GM21360 (cell line): ENCODE results near the gene VAV2.
A peak's percentile ranks its signal among the peaks of the same experiment; 100 is the strongest.

ENCODE experiments used
- ATAC-seq: cut with Tn5 transposase; IDR thresholded peaks from one replicate; pipeline ENCODE4 v1.9.1; 2021; ENCODE audit warnings: mild to moderate bottlenecking, moderate library complexity; ENCODE audit not compliant: unreplicated experiment

VAV2 gene, protein sequence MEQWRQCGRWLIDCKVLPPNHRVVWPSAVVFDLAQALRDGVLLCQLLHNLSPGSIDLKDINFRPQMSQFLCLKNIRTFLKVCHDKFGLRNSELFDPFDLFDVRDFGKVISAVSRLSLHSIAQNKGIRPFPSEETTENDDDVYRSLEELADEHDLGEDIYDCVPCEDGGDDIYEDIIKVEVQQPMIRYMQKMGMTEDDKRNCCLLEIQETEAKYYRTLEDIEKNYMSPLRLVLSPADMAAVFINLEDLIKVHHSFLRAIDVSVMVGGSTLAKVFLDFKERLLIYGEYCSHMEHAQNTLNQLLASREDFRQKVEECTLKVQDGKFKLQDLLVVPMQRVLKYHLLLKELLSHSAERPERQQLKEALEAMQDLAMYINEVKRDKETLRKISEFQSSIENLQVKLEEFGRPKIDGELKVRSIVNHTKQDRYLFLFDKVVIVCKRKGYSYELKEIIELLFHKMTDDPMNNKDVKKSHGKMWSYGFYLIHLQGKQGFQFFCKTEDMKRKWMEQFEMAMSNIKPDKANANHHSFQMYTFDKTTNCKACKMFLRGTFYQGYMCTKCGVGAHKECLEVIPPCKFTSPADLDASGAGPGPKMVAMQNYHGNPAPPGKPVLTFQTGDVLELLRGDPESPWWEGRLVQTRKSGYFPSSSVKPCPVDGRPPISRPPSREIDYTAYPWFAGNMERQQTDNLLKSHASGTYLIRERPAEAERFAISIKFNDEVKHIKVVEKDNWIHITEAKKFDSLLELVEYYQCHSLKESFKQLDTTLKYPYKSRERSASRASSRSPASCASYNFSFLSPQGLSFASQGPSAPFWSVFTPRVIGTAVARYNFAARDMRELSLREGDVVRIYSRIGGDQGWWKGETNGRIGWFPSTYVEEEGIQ

GRCh38 chr9:133991964-133992779 is at the start of gene VAV2:
TSS of gene VAV2 (minus strand) at chr9:133992324. CDS start at chr9:133992278, 46 bp downstream.
- peak; percentile 36 for ATAC-seq

- no peak for ATAC-seq
These were observed 49.5 kb upstream of the VAV2 start for GRCh38 chr9:134041649-134041962.

DNA sequence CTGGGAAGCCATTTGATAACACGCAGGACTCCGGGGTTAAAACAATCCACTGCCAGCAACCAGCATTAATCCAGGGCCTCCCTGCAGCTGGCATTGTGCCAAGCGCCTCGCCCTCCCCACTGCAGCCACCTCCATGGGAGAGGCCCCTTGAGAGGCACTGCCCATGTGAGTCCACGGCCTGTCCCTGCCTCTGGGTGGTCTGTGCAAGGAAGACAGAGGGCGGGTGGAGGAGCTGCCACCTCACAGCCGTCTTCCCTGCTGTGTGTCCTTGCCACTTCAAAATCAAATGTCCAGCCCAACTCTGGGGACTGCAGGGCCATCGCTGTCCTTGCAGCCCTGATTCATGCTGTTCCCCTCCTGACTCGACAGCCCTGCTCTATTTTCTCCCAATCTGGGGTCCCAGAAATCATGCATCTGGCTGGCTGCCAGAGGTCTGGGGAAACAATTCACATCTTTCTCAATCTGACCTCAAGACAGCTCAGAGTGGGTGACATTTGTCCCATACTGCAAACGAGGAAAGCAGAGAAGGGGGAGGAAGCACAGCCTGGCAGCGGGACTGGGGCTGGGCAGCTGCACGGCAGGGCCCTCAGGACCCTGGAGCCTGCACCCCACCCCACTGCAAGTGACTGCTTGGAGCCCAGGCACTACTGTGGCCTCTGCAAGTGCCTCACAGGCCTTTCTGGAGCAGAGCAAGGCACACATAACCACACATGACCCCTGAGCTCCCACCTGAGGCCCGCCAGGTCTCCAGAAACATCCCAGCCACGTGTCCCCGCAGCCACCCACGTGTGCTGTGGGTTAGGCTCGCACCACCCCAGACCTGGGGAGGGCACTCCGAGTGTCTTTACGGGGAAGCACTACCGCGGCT is 48.9 kb upstream of the VAV2 start:
- no peak for ATAC-seq

DNA sequence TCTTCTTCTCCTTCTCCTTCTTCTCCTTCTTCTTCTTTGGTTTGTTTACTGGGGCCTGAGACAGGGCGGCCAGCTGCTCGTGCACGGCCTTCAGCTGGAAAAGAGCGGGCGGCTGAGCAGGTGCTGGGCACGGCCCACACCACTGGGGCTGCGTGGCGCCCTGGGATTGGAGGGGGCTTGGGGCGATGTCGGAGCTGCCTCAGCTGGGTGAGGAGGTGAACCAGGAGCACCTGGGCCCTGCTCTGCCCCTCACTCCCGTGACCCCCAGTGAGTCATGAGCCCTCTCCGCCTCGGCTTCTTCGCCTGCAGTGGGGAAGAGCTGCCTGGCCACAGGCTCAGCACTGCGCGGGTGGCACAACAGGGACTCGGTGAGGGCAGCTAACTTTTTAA is 48.0 kb upstream of the VAV2 start:
- no peak for ATAC-seq

- ATAC-seq: no peak
These were observed 47.5 kb upstream of the VAV2 start for GRCh38 chr9:134039386-134040175.

DNA sequence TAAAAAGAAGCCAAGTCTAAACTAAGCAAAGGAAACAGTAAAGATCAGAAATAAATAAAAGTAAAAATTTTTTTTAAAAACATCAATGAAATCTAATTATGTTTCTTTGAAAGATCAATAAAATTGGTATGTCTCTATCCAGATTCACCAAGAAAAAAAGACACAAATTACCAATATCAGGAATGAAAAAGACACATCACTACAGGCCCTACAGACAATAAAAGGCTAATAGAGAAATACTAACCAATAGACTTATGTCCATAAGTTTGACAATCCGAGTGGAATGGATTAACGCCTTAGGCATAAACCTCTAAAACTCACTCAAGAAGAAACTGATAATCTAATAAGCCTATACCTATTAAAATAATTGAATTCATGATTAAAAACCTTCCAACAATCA is 45.5 kb upstream of the VAV2 start:
- no peak for ATAC-seq

- no peak for ATAC-seq
These were observed 44.0 kb upstream of the VAV2 start for GRCh38 chr9:134036130-134036529.

DNA sequence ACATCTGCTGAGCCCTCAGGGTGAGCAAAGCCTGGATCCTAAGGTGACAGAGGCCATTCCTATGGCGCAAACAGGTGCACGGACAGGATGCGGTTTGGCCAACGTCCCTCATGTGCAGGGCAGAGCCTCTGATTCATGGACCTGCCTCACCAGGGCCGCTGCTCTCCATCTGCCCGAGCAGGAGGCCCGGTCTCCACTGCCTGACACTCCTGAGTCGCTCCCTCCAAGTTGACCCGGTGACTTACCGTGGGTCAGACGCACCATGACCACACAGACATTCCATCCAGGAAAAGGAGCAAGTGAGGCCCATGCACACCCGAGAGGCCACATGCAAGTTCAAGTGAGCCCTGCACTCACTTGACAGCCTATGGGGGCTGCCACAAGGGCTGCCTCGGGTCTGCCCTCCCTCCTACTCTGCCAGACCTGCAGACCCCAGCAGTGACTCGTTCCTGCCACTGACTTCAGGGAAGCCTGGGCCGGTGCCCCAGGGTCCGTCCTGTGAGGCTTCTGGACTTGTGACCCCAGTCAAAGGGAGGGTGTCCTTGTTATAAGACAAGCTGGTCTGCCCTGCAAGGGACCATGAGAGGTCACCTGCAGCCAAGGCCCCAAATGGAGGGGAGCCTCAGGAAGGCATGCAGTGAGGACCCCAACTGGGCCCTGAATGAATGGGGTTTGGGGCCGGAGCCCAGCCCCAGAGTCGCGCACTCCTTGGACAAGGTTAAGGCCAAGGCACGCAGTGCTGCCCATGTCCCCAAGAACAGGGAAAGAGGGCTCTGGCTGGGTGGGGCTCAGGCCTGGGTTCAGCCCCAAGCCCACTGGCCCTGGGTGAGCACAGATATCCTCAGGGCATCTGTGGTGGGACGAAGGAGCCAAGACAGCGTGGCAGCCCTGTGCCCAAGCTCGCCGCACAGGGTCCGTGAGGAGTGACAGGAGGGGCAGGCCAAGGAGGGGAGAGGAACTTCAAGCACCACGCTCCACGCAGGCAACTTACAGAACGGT is 43.2 kb upstream of the VAV2 start:
- ATAC-seq: no peak

DNA sequence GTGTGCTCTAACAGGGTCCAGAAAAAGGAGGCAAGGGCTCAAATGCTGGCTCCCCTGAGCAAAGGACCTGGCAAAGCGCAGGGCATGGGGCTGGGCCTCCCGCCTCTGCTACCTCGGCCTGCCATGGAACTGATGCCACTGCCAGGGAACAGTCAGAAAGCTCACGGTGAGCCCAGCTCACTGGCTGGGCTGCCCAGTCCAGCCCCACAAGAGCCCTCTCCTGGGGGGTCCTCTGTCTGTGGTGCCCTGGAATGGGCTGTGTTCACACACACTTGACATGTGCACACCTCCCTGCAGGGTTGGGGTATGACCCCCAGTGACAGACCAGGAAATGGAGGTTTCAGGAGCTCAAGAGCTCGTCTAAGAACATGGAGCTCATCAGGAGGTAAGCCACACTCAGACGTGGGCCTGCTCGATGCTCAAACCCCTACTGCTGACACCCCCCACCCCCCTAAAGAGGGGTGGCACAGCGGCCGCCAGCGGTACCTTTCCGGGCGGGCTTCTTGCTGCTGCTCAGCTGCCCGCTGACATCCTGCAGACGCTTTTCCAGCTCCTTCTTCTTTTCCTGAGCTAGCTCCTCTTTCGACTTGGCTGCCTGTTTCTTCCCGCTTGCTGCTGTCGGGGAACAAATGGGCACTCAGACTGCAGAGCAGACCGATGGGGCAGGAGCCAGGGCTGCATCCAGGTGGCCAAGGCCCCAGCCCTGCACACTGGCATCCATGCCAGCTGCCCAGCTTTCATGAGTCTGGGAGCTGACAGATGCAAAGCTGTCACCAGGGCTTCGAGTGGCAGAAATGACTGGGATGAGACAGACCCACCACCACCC is 42.3 kb upstream of the VAV2 start:
- no peak for ATAC-seq

- no peak for ATAC-seq
These were observed 41.5 kb upstream of the VAV2 start for GRCh38 chr9:134033516-134034214.

GRCh38 chr9:134032456-134033222 is 40.5 kb upstream of the VAV2 start:
- ATAC-seq: no peak

DNA sequence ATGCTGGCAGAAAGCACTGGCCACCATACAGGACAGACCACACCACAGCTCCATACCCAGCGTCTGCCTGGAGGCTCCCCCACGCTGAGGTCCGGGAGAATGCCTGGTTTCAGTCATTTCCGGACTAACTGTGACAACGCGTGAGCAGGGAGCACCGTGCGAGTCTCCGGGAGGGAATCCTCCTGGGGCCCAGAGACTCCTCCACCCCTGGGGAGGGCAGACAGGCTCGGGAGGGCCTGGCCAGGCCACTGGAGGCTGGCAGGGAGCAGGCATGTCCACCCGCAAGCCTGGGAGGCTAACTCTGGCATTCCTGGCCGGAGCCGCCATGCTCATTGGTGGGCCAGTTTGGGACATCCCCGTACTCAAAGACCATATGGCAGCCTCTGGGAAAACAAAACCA is 39.7 kb upstream of the VAV2 start:
- no peak for ATAC-seq

DNA sequence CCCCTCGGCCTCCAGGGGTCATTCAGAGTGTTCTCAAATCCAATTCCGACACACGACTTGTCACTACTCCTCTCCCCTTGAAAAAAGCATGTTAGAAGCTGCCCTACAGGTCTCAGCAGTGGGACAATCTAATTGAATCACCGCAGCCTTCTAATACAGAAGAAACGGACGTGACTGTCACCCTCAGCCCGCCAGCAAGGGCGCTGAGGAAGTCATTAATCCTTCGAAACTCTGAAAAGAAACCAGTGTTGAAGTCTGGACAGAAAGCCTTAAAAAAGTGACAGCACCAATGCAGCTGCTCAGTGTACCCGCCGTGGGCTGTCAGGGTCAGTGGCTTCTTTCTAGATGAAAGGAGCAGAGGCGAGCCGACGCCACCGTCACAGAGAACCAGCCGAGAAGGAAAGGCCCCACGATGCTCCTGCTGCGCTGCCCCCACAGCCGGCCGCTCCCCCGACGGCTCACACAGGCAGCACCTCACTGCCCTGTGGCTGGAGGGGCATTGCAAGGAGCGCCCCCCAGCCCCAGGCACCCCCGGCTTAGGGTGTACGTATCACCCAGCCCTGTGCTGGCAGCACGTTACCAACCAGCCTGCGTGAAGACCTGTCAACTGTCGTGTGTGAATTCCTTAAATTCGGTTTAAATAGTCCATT is 38.8 kb upstream of the VAV2 start:
- no peak for ATAC-seq

DNA sequence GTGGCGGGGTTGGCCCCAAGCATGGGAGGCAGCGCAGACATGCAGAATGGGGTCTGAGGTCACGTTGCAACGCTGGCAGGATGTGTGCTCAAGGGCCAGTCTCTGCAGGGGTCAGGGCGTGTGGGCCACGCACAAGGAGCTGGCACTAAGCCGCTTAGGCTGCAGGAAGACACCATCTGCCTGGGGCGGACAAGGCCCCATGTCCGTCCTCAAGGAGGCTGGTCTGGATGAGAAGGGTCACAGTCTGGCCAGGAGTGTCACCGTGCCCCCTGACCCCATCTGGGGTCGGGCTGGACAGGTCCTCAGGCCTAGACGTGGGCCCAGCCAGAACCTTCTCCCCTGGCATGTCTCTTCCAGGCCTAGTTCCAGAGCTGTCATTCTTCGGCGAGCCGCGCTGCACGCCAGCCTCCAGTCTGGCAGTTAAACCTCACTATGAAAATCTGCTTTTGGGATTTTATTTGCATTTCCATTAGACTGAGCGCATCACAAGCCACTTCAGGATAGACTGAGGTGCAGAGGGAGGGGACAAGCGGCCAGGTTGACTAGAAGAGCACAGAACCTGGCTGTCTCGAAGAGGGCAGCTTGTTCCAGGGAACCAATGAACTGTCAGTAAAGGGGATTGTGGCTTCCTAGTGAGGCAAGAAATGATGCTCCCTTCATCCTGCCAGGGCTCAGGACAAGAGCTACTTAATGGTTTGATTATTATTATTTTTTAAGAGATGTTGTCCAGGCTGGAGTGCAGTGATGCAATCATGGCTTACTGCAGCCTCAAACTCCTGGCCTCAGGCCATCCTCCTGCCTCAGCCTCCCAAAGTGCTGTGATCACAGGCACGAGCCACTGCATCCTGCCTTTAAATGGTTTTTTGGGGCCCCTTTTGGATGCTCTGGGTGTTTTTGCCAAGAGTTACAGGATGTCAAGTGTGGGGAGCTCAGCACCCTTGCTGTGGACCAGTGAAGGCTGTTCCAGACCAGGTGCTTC is 37.4 kb upstream of the VAV2 start:
- ATAC-seq: no peak
